H9 (cell line): ENCODE data around the gene DHCR24. TPM values are rescaled to one million over a fixed set of nuclear protein-coding genes. Genes with fewer than 3 reads are reported as not detected.

Experiments
- DNase-seq: peaks from one replicate; pipeline ENCODE4 v3.0.0-alpha.2; 2017
- H2AFZ ChIP-seq: one replicate; pipeline ENCODE4 v1.6.1; 2013; ENCODE audit warnings: mild to moderate bottlenecking, low read length, control low read depth, moderate library complexity
- H2AK5ac ChIP-seq: 2 replicates; pipeline ENCODE4 v1.6.1; 2013; ENCODE audit warnings: low read length, control low read depth, mixed read lengths; ENCODE audit not compliant: insufficient read length
- H2BK120ac ChIP-seq: one replicate; pipeline ENCODE4 v1.6.1; 2013; ENCODE audit warnings: low read depth, mild to moderate bottlenecking, low read length, control low read depth, inconsistent platforms; ENCODE audit not compliant: poor library complexity, severe bottlenecking
- H2BK12ac ChIP-seq: 2 replicates; pipeline ENCODE4 v1.6.1; 2013; ENCODE audit warnings: low read length, control low read depth, mixed read lengths, low read depth; ENCODE audit not compliant: insufficient read length
- H2BK15ac ChIP-seq: 2 replicates; pipeline ENCODE4 v1.6.1; 2013; ENCODE audit warnings: low read depth, low read length, control low read depth
- H2BK20ac ChIP-seq: one replicate; pipeline ENCODE4 v1.6.1; 2013; ENCODE audit warnings: low read depth, mild to moderate bottlenecking, low read length, control low read depth, inconsistent platforms; ENCODE audit not compliant: poor library complexity, severe bottlenecking
- H2BK5ac ChIP-seq: 2 replicates; pipeline ENCODE4 v1.6.1; 2013; ENCODE audit warnings: low read length, control low read depth, mixed read lengths; ENCODE audit not compliant: insufficient read length
- H3K14ac ChIP-seq: 2 replicates; pipeline ENCODE4 v1.6.1; 2013; ENCODE audit warnings: low read length, control low read depth; ENCODE audit not compliant: insufficient read depth
- H3K18ac ChIP-seq: 2 replicates; pipeline ENCODE4 v1.6.1; 2013; ENCODE audit warnings: low read depth, mild to moderate bottlenecking, mixed read lengths, low read length, control low read depth; ENCODE audit not compliant: insufficient read length
- H3K23ac ChIP-seq: 2 replicates; pipeline ENCODE4 v1.6.1; 2013; ENCODE audit warnings: low read length, control low read depth, mixed read lengths, low read depth; ENCODE audit not compliant: insufficient read length
- H3K23me2 ChIP-seq: 2 replicates; pipeline ENCODE4 v1.6.1; 2013; ENCODE audit warnings: low read depth, mild to moderate bottlenecking, mixed read lengths, low read length, control low read depth; ENCODE audit not compliant: insufficient read length, poor library complexity, severe bottlenecking
- H3K27ac ChIP-seq: 2 replicates; pipeline ENCODE4 v1.5.1; 2013; ENCODE audit warnings: low read length, control low read depth, mixed read lengths, low read depth; ENCODE audit not compliant: insufficient read length
- H3K27me3 ChIP-seq: 2 replicates; pipeline ENCODE4 v1.6.1; 2013; ENCODE audit warnings: low read length, control low read depth, inconsistent platforms; ENCODE audit not compliant: insufficient read depth
- H3K4ac ChIP-seq: 2 replicates; pipeline ENCODE4 v1.6.1; 2013; ENCODE audit warnings: low read depth, mild to moderate bottlenecking, control low read depth, inconsistent platforms, low read length, moderate library complexity
- H3K4me1 ChIP-seq: 2 replicates; pipeline ENCODE4 v1.6.1; 2013; ENCODE audit warnings: low read length, control low read depth, inconsistent platforms; ENCODE audit not compliant: insufficient read depth
- H3K4me2 ChIP-seq: 2 replicates; pipeline ENCODE4 v1.6.1; 2013; ENCODE audit warnings: low read length, control low read depth, mixed read lengths; ENCODE audit not compliant: insufficient read length, insufficient read depth
- H3K56ac ChIP-seq: 2 replicates; pipeline ENCODE4 v1.6.1; 2013; ENCODE audit warnings: low read depth, mild to moderate bottlenecking, mixed read lengths, low read length, control low read depth; ENCODE audit not compliant: insufficient read length
- H3K79me1 ChIP-seq: 2 replicates; pipeline ENCODE4 v1.6.1; 2013; ENCODE audit warnings: low read depth, mild to moderate bottlenecking, moderate library complexity, low read length, control low read depth, inconsistent platforms; ENCODE audit not compliant: insufficient read depth, poor library complexity, severe bottlenecking
- H3K79me2 ChIP-seq: 2 replicates; pipeline ENCODE4 v1.6.1; 2013; ENCODE audit warnings: low read length, control low read depth, inconsistent platforms; ENCODE audit not compliant: insufficient read depth
- H3K9ac ChIP-seq: 2 replicates; pipeline ENCODE4 v1.6.1; 2013; ENCODE audit warnings: low read length, control low read depth, mixed read lengths; ENCODE audit not compliant: insufficient read length; ENCODE audit errors: extremely low read depth
- H3K9me3 ChIP-seq: one replicate; pipeline ENCODE4 v1.6.1; 2013; ENCODE audit warnings: low read depth, low read length, inconsistent platforms; ENCODE audit not compliant: control insufficient read depth
- H3T11ph ChIP-seq: one replicate; pipeline ENCODE4 v1.6.1; 2013; ENCODE audit warnings: mild to moderate bottlenecking, low read length, control low read depth, inconsistent platforms
- H4K20me1 ChIP-seq: one replicate; pipeline ENCODE4 v1.6.1; 2013; ENCODE audit not compliant: control insufficient read depth, insufficient read length, insufficient read depth
- H4K5ac ChIP-seq: 2 replicates; pipeline ENCODE4 v1.6.1; 2013; ENCODE audit warnings: low read depth, mild to moderate bottlenecking, mixed read lengths, low read length, control low read depth; ENCODE audit not compliant: insufficient read length
- H4K8ac ChIP-seq: replicated peaks from 2 replicates; pipeline ENCODE4 v1.6.1; 2013; ENCODE audit warnings: low read length, control low read depth, mixed read lengths, low read depth; ENCODE audit not compliant: insufficient read length
- H4K91ac ChIP-seq: 2 replicates; pipeline ENCODE4 v1.6.1; 2013; ENCODE audit warnings: low read depth, mild to moderate bottlenecking, moderate library complexity, mixed read lengths, low read length, control low read depth; ENCODE audit not compliant: insufficient read length
- H3K27ac Mint-ChIP-seq, 3 experiments: 2 replicates in 2 of 3; 3 replicates in 1 of 3; pipeline ENCODE4 v1.8.0; 2020 to 2021; ENCODE audit warnings: mixed read lengths in 3 of 3, mild to moderate bottlenecking in 1 of 3, moderate library complexity in 1 of 3
- H3K27me3 Mint-ChIP-seq: 2 replicates; pipeline ENCODE4 v1.8.0; 2021; ENCODE audit warnings: low read depth, mild to moderate bottlenecking, moderate library complexity, mixed read lengths
- H3K36me3 Mint-ChIP-seq, 3 experiments: 2 replicates in 2 of 3; 3 replicates in 1 of 3; pipeline ENCODE4 v1.8.0; 2020 to 2021; ENCODE audit warnings: low read depth in 3 of 3, mixed read lengths in 3 of 3; ENCODE audit not compliant: insufficient read depth in 1 of 3
- H3K4me1 Mint-ChIP-seq, 2 experiments: 2 replicates each; pipeline ENCODE4 v1.8.0; 2020; ENCODE audit warnings: mixed read lengths in 2 of 2
- H3K4me3 Mint-ChIP-seq, 2 experiments: 2 replicates in 1 of 2; 3 replicates in 1 of 2; pipeline ENCODE4 v1.8.0; 2020 to 2021; ENCODE audit warnings: mild to moderate bottlenecking in 2 of 2, mixed read lengths in 2 of 2, moderate library complexity in 1 of 2
- H3K9me3 Mint-ChIP-seq, 2 experiments: 2 replicates in 1 of 2; 3 replicates in 1 of 2; pipeline ENCODE4 v1.8.0; 2020; ENCODE audit warnings: mild to moderate bottlenecking in 2 of 2, mixed read lengths in 2 of 2, moderate library complexity in 1 of 2
- CTCF ChIP-seq: fragments of 200-600 bp; sonication (generic); conservative IDR thresholded peaks from 3 replicates; pipeline ENCODE4 v1.8.0; 2021; ENCODE audit warnings: antibody characterized with exemption, mild to moderate bottlenecking
- WGBS: extraction: QIAGEN DNeasy Blood & Tissue Kit; methylation state at CpG from one replicate; pipeline ENCODE4 v1.1.7; 2013; ENCODE audit warnings: missing lambda C conversion rate, low lambda C conversion rate, mixed read lengths; ENCODE audit not compliant: insufficient read length; ENCODE audit errors: extremely low coverage; 5-methylcytosine and 5-hydroxymethylcytosine counted together
- total RNA-seq: library from RNA; stranded (reverse); gene quantifications from 2 replicates; pipeline ENCODE4 v1.2.1, GENCODE V29; 2021

The DHCR24 gene
- total RNA-seq, 1 experiment from 2014 or later, result 318 TPM

DNA sequence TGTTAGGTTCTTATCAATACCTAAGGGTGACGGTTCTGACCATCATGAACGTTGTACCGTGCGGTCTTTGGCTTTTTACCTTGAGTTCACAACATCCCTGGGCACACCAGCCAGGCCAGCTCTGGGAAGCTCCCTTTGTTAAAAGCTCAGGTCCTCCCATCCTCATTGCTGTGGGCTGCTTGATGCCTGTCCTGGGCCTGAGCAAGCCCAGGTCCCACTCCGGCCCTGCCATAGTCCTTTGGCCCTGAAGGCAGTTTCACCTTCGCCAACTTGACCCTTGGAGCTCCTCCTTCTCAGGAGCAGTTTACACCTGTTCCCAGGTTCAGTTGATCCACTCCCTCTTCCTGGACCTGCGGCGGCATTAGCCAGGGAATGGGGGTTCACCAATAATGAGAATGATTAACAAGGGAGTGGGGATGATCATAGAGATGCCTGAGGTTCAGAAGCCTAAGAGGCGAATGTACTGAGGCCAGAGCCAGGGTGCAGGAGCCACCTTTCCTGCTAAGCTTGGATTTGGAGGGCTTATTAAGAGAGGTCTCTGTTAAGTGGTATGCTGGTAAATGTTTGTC lies 40.2 kb downstream of the DHCR24 start:
- Histone ChIP-seq H3K4ac (no peak overlapping the region), H2BK15ac (no peak overlapping the region), H3K23me2 (no peaks in the 10 kb centered on the region), H4K91ac (no peak overlapping the region), H2BK12ac (no peak overlapping the region), H3K56ac (no peak overlapping the region), H2AFZ (no peak overlapping the region), H3K4me1 (no peaks in the 10 kb centered on the region), H3K18ac (no peak overlapping the region), H2AK5ac (no peak overlapping the region), H3K23ac (no peak overlapping the region), H3T11ph (no peak overlapping the region), H3K27ac (no peak overlapping the region), H4K8ac (no peak overlapping the region), H3K79me2 (no peaks in the 10 kb centered on the region), H3K4me2 (no peak overlapping the region), H4K20me1 (no peaks in the 10 kb centered on the region), H2BK120ac (no peak overlapping the region), H3K14ac (no peak overlapping the region), H2BK5ac (no peak overlapping the region), H3K9me3 (no peaks in the 10 kb centered on the region), H4K5ac (no peak overlapping the region), H3K9ac (no peak overlapping the region), H2BK20ac (no peak overlapping the region), H3K79me1 (no peaks in the 10 kb centered on the region), H3K27me3 (no peaks in the 10 kb centered on the region)
- H3K36me3 Mint-ChIP-seq, result peaks cover 31 to 46% (median 32%) of the 10 kb centered on the region in 3 experiments
- TF ChIP-seq CTCF, result no peak
- no CpG with 5 or more reads among the region's 9 CpGs for WGBS
- no peak overlapping the region for H3K4me3 Mint-ChIP-seq
- no peaks in the 10 kb centered on the region for H3K27me3 Mint-ChIP-seq
- no peaks in the 10 kb centered on the region for H3K9me3 Mint-ChIP-seq
- DNase-seq, result peak; percentile 31
- H3K27ac Mint-ChIP-seq, result peak overlapping the region in 1 of 3 experiments; percentile 63; a peak in 1 of 7 replicates
- H3K4me1 Mint-ChIP-seq, result no peaks in the 10 kb centered on the region
